ENCODE data around the gene ARX. TPM values are rescaled to one million over a fixed set of nuclear protein-coding genes. Genes with fewer than 3 reads are reported as not detected.

The ARX gene
- polyA plus RNA-seq, 4 donors = 0.27 to 1.4 (median 0.38) TPM

DNA sequence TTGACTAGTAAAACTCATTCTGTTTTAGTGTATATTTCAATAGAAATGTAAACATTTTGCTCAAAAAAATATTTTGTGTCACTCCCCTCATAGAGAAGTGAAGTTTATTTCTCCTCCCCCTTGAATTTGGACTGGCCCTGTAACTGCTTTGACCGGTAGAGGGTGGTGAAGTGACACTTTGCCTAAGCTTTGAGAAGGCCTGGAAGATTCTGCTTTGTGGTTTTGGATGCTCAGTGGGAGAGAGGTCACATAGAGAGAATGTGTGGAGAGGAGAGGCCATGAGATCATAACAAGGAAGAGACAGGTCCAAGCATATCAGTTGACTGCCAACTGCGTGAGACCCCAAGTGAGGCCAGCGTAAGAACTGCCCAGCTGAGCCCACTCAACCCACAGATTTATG is 19.1 kb upstream of the ARX start:
- no peak overlapping the region for H3K4me3 ChIP-seq (ENCODE audit: low read depth in 1 of 3, low read length in 3 of 3)
- 74 to 83% (median 78%) methylated on average over 3 of the region's 3 CpGs for WGBS, 3 donors
- no peak overlapping the region for H3K27ac ChIP-seq (ENCODE audit: low read depth in 1 of 3, low read length in 2 of 3)
- DNase-seq (no peak), FAIRE-seq (no peak)
- H3K9me3 ChIP-seq (ENCODE audit: control insufficient read depth in 2 of 2, insufficient read depth in 1 of 2, low read depth in 1 of 2, low read length in 1 of 2) = no peaks in the 10 kb centered on the region
- no peaks in the 10 kb centered on the region for H3K27me3 ChIP-seq (ENCODE audit: control insufficient read depth in 3 of 3, insufficient read depth in 3 of 3, low read length in 3 of 3)
- H3K4me1 ChIP-seq (ENCODE audit: control insufficient read depth in 3 of 3, insufficient read depth in 2 of 3, low read depth in 1 of 3, low read length in 2 of 3) = no peaks in the 10 kb centered on the region
- no peaks in the 10 kb centered on the region for H3K36me3 ChIP-seq (ENCODE audit: control insufficient read depth in 3 of 3, insufficient read depth in 2 of 3, low read depth in 1 of 3, low read length in 3 of 3)

DNA sequence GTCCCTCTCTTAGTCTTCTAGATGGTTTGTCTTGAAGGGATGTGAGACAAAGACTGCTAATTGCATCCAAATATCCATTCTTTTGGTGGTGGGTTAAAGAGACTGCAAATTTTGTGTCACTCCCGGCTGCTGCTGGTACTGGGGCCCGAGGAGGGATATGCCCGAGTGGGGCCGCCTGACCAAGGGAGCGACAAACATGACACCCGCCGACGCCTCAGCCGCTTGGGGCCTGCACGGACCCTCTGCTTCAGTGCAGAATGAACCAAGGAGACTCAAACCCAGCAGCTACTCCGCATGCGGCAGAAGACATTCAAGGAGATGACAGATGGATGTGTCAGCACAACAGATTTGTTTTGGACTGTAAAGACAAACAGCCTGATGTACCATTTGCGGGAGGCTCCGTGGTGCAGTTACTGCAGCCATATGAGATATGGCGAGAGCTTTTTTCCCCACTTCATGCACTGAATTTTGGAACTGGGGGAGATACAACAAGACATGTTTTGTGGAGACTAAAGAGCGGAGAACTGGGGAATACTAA is 13.6 kb upstream of the ARX start:
- H3K4me3 ChIP-seq (ENCODE audit: low read depth in 1 of 3, low read length in 3 of 3) = no peak overlapping the region
- no peaks in the 10 kb centered on the region for H3K4me1 ChIP-seq (ENCODE audit: control insufficient read depth in 3 of 3, insufficient read depth in 2 of 3, low read depth in 1 of 3, low read length in 2 of 3)
- no peak for FAIRE-seq
- no peaks in the 10 kb centered on the region for H3K36me3 ChIP-seq (ENCODE audit: control insufficient read depth in 3 of 3, insufficient read depth in 2 of 3, low read depth in 1 of 3, low read length in 3 of 3)
- 87 to 94% (median 90%) methylated on average over 16 of the region's 16 CpGs for WGBS, 3 donors
- H3K27me3 ChIP-seq (ENCODE audit: control insufficient read depth in 3 of 3, insufficient read depth in 3 of 3, low read length in 3 of 3) = peaks cover 0 to 12% (median 0%) of the 10 kb centered on the region in 3 donors
- H3K27ac ChIP-seq (ENCODE audit: low read depth in 1 of 3, low read length in 2 of 3) = no peak overlapping the region
- no peaks in the 10 kb centered on the region for H3K9me3 ChIP-seq (ENCODE audit: control insufficient read depth in 2 of 2, insufficient read depth in 1 of 2, low read depth in 1 of 2, low read length in 1 of 2)
- no peak for DNase-seq

DNA sequence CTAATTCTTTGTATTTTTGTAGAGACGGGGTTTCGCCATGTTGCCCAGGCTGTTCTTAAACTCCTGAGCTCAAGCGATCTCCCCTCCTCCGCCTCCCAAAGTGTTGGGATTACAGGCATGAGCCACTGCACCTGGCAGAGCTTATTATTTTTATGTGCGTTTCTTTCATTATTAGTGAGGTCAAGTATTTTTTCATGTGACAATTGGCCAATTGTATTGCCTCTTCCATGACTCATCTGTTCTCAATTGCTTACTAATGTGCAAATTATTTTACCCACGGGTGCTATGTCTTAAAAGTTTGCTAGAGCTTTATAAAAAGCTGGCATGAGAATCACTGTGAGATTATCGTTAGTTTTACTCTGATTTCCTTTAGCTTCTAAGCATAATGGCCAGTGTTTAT is 13.0 kb upstream of the ARX start:
- Histone ChIP-seq H3K36me3 (ENCODE audit: control insufficient read depth in 3 of 3, insufficient read depth in 2 of 3, low read depth in 1 of 3, low read length in 3 of 3) (no peaks in the 10 kb centered on the region), H3K27me3 (ENCODE audit: control insufficient read depth in 3 of 3, insufficient read depth in 3 of 3, low read length in 3 of 3) (peaks cover 0 to 16% (median 0%) of the 10 kb centered on the region in 3 donors), H3K9me3 (ENCODE audit: control insufficient read depth in 2 of 2, insufficient read depth in 1 of 2, low read depth in 1 of 2, low read length in 1 of 2) (no peaks in the 10 kb centered on the region), H3K27ac (ENCODE audit: low read depth in 1 of 3, low read length in 2 of 3) (no peak overlapping the region), H3K4me1 (ENCODE audit: control insufficient read depth in 3 of 3, insufficient read depth in 2 of 3, low read depth in 1 of 3, low read length in 2 of 3) (no peaks in the 10 kb centered on the region), H3K4me3 (ENCODE audit: low read depth in 1 of 3, low read length in 3 of 3) (no peak overlapping the region)
- DNase-seq (no peak), FAIRE-seq (no peak)
- 59 to 73% (median 67%) methylated on average over 7 of the region's 7 CpGs for WGBS, 3 donors

DNA sequence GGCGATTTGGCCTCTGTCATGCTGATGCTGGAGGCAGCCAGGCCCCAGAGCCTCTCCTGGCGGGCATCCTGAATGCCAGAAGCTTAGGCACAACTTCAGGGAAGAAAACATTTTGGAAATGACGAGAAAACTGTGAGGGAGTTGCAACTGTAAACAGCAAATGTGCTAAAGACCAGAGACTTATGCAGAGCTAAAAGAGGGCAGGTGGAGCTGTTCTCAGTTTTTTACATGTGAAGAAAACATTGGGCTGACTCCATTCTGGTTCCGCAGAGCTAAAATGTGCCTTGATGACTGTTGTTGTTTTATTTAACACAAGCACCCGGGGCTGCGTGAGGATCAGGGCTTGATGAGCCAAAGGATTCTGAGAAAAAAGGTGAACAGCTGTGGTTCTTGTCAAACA is 10.8 kb upstream of the ARX start:
- FAIRE-seq (no peak), DNase-seq (no peak)
- Histone ChIP-seq H3K36me3 (ENCODE audit: control insufficient read depth in 3 of 3, insufficient read depth in 2 of 3, low read depth in 1 of 3, low read length in 3 of 3) (no peaks in the 10 kb centered on the region), H3K27me3 (ENCODE audit: control insufficient read depth in 3 of 3, insufficient read depth in 3 of 3, low read length in 3 of 3) (peaks cover 0 to 37% (median 7%) of the 10 kb centered on the region in 3 donors), H3K9me3 (ENCODE audit: control insufficient read depth in 2 of 2, insufficient read depth in 1 of 2, low read depth in 1 of 2, low read length in 1 of 2) (no peaks in the 10 kb centered on the region), H3K4me1 (ENCODE audit: control insufficient read depth in 3 of 3, insufficient read depth in 2 of 3, low read depth in 1 of 3, low read length in 2 of 3) (no peaks in the 10 kb centered on the region), H3K27ac (ENCODE audit: low read depth in 1 of 3, low read length in 2 of 3) (no peak overlapping the region), H3K4me3 (ENCODE audit: low read depth in 1 of 3, low read length in 3 of 3) (no peak overlapping the region)
- 49 to 59% (median 50%) methylated on average over 6 of the region's 6 CpGs for WGBS, 3 donors

DNA sequence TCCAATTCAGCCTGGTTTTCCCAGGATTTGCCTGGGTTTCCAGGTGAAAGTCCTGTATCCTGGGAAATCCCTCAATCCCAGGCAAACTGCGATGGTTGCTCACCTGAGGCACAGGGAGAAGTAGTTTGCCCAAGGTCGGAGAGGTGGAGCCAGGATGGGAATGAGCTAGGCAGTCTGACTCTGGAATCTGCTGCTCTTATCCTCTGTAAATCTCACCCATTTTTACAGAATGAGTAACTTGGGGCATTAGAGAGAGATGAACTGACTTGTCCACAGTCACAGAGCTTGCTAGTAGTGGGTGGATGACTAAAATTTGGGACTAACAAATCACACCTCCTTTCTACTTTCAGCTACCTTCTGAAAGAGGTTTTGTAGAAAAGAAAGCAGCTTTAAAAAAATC is 9.8 kb upstream of the ARX start:
- no peak for DNase-seq
- FAIRE-seq = no peak
- Histone ChIP-seq H3K4me3 (ENCODE audit: low read depth in 1 of 3, low read length in 3 of 3) (no peak overlapping the region), H3K27me3 (ENCODE audit: control insufficient read depth in 3 of 3, insufficient read depth in 3 of 3, low read length in 3 of 3) (peaks cover 0 to 47% (median 14%) of the 10 kb centered on the region in 3 donors), H3K9me3 (ENCODE audit: control insufficient read depth in 2 of 2, insufficient read depth in 1 of 2, low read depth in 1 of 2, low read length in 1 of 2) (no peaks in the 10 kb centered on the region), H3K27ac (ENCODE audit: low read depth in 1 of 3, low read length in 2 of 3) (no peak overlapping the region), H3K4me1 (ENCODE audit: control insufficient read depth in 3 of 3, insufficient read depth in 2 of 3, low read depth in 1 of 3, low read length in 2 of 3) (no peaks in the 10 kb centered on the region), H3K36me3 (ENCODE audit: control insufficient read depth in 3 of 3, insufficient read depth in 2 of 3, low read depth in 1 of 3, low read length in 3 of 3) (no peaks in the 10 kb centered on the region)
- 49 to 76% (median 58%) methylated on average over 2 of the region's 2 CpGs for WGBS, 3 donors

DNA sequence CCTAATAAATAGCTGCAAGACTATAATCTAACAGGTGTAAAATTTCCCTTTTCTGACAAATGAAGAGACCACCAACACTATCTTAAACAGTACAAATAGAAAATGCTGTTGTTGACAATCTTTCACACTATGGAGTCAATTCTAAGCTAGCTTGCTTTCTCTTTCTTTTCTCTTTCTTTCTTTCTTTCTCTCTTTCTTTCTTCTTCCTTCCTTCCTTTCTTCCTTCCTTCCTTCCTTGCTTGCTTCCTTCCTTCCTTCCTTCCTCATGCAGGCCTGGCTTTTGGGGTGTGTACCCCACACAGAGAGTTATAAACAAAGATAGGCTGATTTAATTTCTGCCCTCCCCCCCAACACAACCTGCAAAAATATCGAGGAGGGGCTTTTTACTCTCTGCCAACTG is 8.1 kb upstream of the ARX start:
- no peaks in the 10 kb centered on the region for H3K9me3 ChIP-seq (ENCODE audit: control insufficient read depth in 2 of 2, insufficient read depth in 1 of 2, low read depth in 1 of 2, low read length in 1 of 2)
- H3K4me3 ChIP-seq (ENCODE audit: low read depth in 1 of 3, low read length in 3 of 3) = no peak overlapping the region
- FAIRE-seq = no peak
- WGBS, 3 donors = 17 to 33% (median 31%) methylated on average over 1 of the region's 1 CpG
- H3K27ac ChIP-seq (ENCODE audit: low read depth in 1 of 3, low read length in 2 of 3) = no peak overlapping the region
- H3K36me3 ChIP-seq (ENCODE audit: control insufficient read depth in 3 of 3, insufficient read depth in 2 of 3, low read depth in 1 of 3, low read length in 3 of 3) = no peaks in the 10 kb centered on the region
- H3K27me3 ChIP-seq (ENCODE audit: control insufficient read depth in 3 of 3, insufficient read depth in 3 of 3, low read length in 3 of 3) = peaks cover 0 to 64% (median 24%) of the 10 kb centered on the region in 3 donors
- DNase-seq = no peak
- H3K4me1 ChIP-seq (ENCODE audit: control insufficient read depth in 3 of 3, insufficient read depth in 2 of 3, low read depth in 1 of 3, low read length in 2 of 3) = no peaks in the 10 kb centered on the region

DNA sequence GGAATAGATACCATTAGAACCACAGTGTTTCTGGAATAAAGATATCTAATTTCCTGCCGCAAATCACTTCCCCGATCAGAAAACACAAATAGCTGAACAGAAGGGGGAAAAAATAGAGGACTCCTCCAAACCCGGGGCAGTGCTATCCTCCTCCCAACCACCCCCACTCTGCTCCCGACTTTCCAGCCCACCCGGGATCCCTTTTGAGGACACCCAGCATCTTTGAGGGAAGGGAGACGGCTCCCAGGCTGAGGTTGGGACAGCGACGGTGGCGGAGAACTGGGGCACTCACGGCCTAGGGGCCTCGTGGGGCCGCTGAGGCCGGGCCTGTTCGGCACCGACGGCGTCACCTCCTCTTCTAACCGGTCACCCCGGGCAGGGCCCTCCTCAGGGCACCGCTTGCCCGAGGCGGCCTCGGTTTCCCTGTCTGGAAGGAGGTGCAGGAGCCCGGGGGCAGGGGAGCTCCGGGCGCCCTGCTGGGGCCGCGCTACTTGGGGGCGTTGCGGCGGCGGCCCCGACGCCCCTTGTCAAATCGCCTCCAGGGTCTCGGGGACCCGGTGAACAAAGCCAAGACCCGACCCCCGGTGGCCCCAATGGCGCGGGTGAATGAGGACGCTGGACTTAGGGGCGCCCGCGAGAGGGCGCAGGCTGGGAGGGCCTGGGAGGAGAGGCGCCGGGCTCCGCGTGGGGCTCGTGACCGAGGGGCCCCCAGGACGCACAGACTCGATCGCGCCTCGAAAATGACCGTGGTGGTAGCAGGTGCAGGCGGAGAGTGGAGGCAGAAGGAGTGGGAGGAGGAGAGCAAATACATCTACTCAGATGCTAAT is 6.9 kb upstream of the ARX start:
- no peaks in the 10 kb centered on the region for H3K36me3 ChIP-seq (ENCODE audit: control insufficient read depth in 3 of 3, insufficient read depth in 2 of 3, low read depth in 1 of 3, low read length in 3 of 3)
- no peaks in the 10 kb centered on the region for H3K9me3 ChIP-seq (ENCODE audit: control insufficient read depth in 2 of 2, insufficient read depth in 1 of 2, low read depth in 1 of 2, low read length in 1 of 2)
- H3K4me1 ChIP-seq (ENCODE audit: control insufficient read depth in 3 of 3, insufficient read depth in 2 of 3, low read depth in 1 of 3, low read length in 2 of 3) = no peaks in the 10 kb centered on the region
- DNase-seq (peak in 1 of 2 donors; percentile 13), FAIRE-seq (no peak)
- no peak overlapping the region for H3K4me3 ChIP-seq (ENCODE audit: low read depth in 1 of 3, low read length in 3 of 3)
- WGBS, 3 donors = 5 to 23% (median 12%) methylated on average over 29 to 59 of the region's 59 CpGs
- H3K27ac ChIP-seq (ENCODE audit: low read depth in 1 of 3, low read length in 2 of 3) = no peak overlapping the region
- H3K27me3 ChIP-seq (ENCODE audit: control insufficient read depth in 3 of 3, insufficient read depth in 3 of 3, low read length in 3 of 3) = peaks cover under 1 to 74% (median 27%) of the 10 kb centered on the region in 3 donors

DNA sequence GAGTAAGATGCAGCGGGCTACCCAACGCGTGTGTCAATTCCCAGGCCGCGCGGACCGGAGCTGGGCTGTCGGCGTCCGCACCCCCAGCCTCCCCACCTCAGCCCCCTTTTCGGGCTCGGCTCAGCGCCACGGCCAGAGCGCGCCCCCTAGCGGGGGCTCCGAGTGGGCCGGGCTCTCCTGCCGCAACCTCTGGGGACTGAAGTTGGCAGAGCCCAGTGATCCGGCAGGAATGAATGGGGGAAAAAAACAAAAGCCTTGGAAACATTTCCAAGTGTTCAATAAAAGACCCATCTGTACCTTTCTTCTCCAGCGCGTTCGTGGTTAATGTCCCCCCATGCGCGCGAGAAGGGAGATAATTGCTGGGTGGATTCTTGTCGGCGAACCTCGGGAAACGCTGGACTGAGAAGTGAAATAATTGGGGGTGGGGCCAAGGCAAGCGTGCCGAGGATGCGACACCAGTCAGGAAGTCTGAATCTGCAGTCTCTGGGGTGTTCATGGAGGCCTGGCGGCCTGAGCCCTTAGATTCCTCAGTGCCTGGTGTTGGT is 5.2 kb upstream of the ARX start:
- peak in 1 of 2 donors; percentile 42 for DNase-seq

More for the DNA sequence above, 5.2 kb upstream of the ARX start:
- FAIRE-seq = no peak
- no peaks in the 10 kb centered on the region for H3K36me3 ChIP-seq (ENCODE audit: control insufficient read depth in 3 of 3, insufficient read depth in 2 of 3, low read depth in 1 of 3, low read length in 3 of 3)
- no peaks in the 10 kb centered on the region for H3K9me3 ChIP-seq (ENCODE audit: control insufficient read depth in 2 of 2, insufficient read depth in 1 of 2, low read depth in 1 of 2, low read length in 1 of 2)
- H3K27me3 ChIP-seq (ENCODE audit: control insufficient read depth in 3 of 3, insufficient read depth in 3 of 3, low read length in 3 of 3) = peaks cover 6 to 83% (median 38%) of the 10 kb centered on the region in 3 donors
- whole genome bisulfite sequencing, 3 donors = 0 to 17% (median 2%) methylated on average over 21 to 35 of the region's 35 CpGs
- no peak overlapping the region for H3K27ac ChIP-seq (ENCODE audit: low read depth in 1 of 3, low read length in 2 of 3)
- H3K4me3 ChIP-seq (ENCODE audit: low read depth in 1 of 3, low read length in 3 of 3) = no peak overlapping the region
- peaks cover 0 to 2% (median 0%) of the 10 kb centered on the region in 3 donors for H3K4me1 ChIP-seq (ENCODE audit: control insufficient read depth in 3 of 3, insufficient read depth in 2 of 3, low read depth in 1 of 3, low read length in 2 of 3)

Measured in small intestine (tissue), 7 donors.